GM12872 (cell line): ENCODE results near the gene CNKSR3.

Experiments used
- CTCF ChIP-seq: IDR thresholded peaks from 3 replicates; pipeline ENCODE4 v1.5.1; 2011; ENCODE audit warnings: low read depth, mild to moderate bottlenecking, low read length, moderate library complexity; ENCODE audit not compliant: insufficient read depth

The CNKSR3 gene

GRCh38 chr6:154450498-154450897 lies 60.0 kb downstream of the CNKSR3 start:
- TF ChIP-seq CTCF, result no peak

GRCh38 chr6:154448448-154449096 lies 61.9 kb downstream of the CNKSR3 start:
- 0 out of 3 replicates have a peak, but pooled peaks have one; percentile 14 for TF ChIP-seq CTCF

DNA sequence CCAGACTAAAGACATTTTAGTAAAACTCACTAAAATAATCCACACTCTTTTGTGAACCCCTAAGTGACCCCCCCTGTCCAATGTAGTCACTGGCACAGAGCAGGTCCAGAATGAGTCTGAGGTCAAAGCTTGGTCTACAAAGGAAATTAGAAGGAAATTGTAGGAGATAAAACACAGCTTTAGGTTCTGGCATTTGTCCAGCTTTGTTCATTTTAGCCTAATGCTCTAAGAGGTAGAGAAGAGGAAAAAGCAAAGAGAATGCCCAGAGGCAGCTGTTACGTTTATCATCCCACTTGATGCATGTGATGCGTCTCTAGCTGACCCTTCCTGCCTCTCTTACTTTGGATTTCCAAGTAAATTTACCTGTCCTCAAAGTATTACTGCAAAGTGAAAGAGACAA lies 62.5 kb downstream of the CNKSR3 start:
- no peak for TF ChIP-seq CTCF

DNA sequence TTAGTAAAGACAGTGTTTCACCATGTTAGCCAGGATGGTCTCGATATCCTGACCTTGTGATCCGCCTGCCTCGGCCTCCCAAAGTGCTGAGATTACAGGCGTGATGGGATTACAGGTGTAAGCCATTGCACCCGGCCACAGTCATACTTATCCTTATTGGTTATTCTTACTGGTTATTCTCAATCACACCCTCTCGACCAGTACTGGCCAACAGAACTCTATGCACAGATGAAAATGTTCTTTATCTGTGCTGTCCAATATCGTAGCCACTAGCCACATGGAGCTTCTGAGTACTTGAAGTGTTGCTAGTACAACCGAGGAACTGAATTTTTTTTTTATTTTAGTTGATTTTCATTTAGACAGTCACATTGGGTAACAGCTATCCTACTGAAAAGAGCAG lies 63.5 kb downstream of the CNKSR3 start:
- no peak for TF ChIP-seq CTCF

DNA sequence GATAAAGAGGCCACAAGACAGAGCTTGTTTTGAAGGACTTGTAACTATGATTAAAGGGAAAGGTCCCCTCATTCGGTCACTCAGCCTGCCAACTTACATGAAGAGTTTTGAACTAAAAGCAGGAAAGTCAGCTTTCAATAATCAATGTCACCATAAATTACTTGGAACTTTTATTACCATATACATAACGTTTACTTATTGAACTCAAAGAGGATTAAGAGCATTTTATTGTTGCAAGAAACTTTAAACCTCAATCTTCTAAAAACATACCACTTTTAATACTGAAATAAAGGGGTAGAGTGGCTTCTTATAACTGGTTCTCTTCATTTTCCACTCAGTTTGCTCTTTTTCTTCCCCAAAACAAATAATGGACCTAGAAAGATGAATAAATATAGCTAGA lies 65.1 kb downstream of the CNKSR3 start:
- TF ChIP-seq CTCF, result no peak

GRCh38 chr6:154441995-154442310 lies 68.5 kb downstream of the CNKSR3 start:
- TF ChIP-seq CTCF, result no peak

- no peak for TF ChIP-seq CTCF
These were observed 70.0 kb downstream of the CNKSR3 start for GRCh38 chr6:154440422-154441043.
